Activated T-cell treated with anti-CD3 and anti-CD28 coated beads, Interleukin-2, amount 50 U/mL, for 24 hours (primary cell): ENCODE measurements around the gene ELANE.
"Not testable (repeated sequence)": the region's sequence is repeated elsewhere in the genome, so short reads cannot be mapped to it uniquely, and the experiment has no call there.

Experiments used
- DNase-seq: peaks from one replicate; pipeline ENCODE4 v3.0.0-alpha.2; 2020
- H3K27ac Mint-ChIP-seq: 2 replicates; pipeline ENCODE4 v1.8.0; 2020; ENCODE audit warnings: mild to moderate bottlenecking, mixed read lengths
- H3K27me3 Mint-ChIP-seq: 2 replicates; pipeline ENCODE4 v1.8.0; 2020; ENCODE audit warnings: mixed read lengths
- H3K36me3 Mint-ChIP-seq: 2 replicates; pipeline ENCODE4 v1.8.0; 2020; ENCODE audit warnings: low read depth, mixed read lengths
- H3K4me1 Mint-ChIP-seq: 2 replicates; pipeline ENCODE4 v1.8.0; 2020; ENCODE audit warnings: low read depth, mixed read lengths
- H3K4me3 Mint-ChIP-seq: 2 replicates; pipeline ENCODE4 v1.8.0; 2020; ENCODE audit warnings: mild to moderate bottlenecking, moderate library complexity, mixed read lengths
- H3K9me3 Mint-ChIP-seq: 2 replicates; pipeline ENCODE4 v1.8.0; 2020; ENCODE audit warnings: mixed read lengths

ELANE gene

GRCh38 chr19:871446-872265 is 19.6 kb downstream of the ELANE start:
- Mint-ChIP-seq H3K4me1 (peaks cover 10% of the 10 kb centered on the region), H3K27ac (peak overlapping the region; percentile 44)

GRCh38 chr19:872266-872951 is 20.3 kb downstream of the ELANE start:
- H3K36me3 Mint-ChIP-seq: peaks cover 47% of the 10 kb centered on the region
- H3K27ac Mint-ChIP-seq: peak overlapping the region; percentile 76
- no peaks in the 10 kb centered on the region for H3K9me3 Mint-ChIP-seq
- peak overlapping the region; percentile 42 for H3K4me3 Mint-ChIP-seq
- peak; percentile 80 for DNase-seq
- H3K4me1 Mint-ChIP-seq: peaks cover 10% of the 10 kb centered on the region
- no peaks in the 10 kb centered on the region for H3K27me3 Mint-ChIP-seq

More at GRCh38 chr19:871446-872265, 19.6 kb downstream of the ELANE start:
- Mint-ChIP-seq H3K9me3 (no peaks in the 10 kb centered on the region), H3K27me3 (no peaks in the 10 kb centered on the region), H3K4me3 (no peak overlapping the region), H3K36me3 (peaks cover 45% of the 10 kb centered on the region)
- no peak for DNase-seq

GRCh38 chr19:873084-873483 is 21.0 kb downstream of the ELANE start:
- H3K4me1 Mint-ChIP-seq: peaks cover 10% of the 10 kb centered on the region
- H3K36me3 Mint-ChIP-seq: peaks cover 40% of the 10 kb centered on the region
- H3K4me3 Mint-ChIP-seq: no peak overlapping the region
- no peaks in the 10 kb centered on the region for H3K27me3 Mint-ChIP-seq
- peak; percentile 69 for DNase-seq
- H3K9me3 Mint-ChIP-seq: no peaks in the 10 kb centered on the region
- H3K27ac Mint-ChIP-seq: no peak overlapping the region

- Mint-ChIP-seq H3K4me1 (peaks cover 10% of the 10 kb centered on the region), H3K4me3 (no peak overlapping the region), H3K36me3 (peaks cover 37% of the 10 kb centered on the region), H3K27ac (no peak overlapping the region), H3K27me3 (no peaks in the 10 kb centered on the region), H3K9me3 (no peaks in the 10 kb centered on the region)
- DNase-seq: no peak
These were observed 21.5 kb downstream of the ELANE start for GRCh38 chr19:873561-874041.

- H3K4me1 Mint-ChIP-seq: peaks cover 10% of the 10 kb centered on the region
- DNase-seq: no peak
- H3K27me3 Mint-ChIP-seq: no peaks in the 10 kb centered on the region
- H3K4me3 Mint-ChIP-seq: no peak overlapping the region
- H3K9me3 Mint-ChIP-seq: no peaks in the 10 kb centered on the region
- peak overlapping the region; percentile 33 for H3K27ac Mint-ChIP-seq
- H3K36me3 Mint-ChIP-seq: peaks cover 35% of the 10 kb centered on the region
These were observed 23.3 kb downstream of the ELANE start for GRCh38 chr19:875265-875879.

- peaks cover 40% of the 10 kb centered on the region for H3K36me3 Mint-ChIP-seq
- H3K4me3 Mint-ChIP-seq: no peak overlapping the region
- no peak overlapping the region for H3K27ac Mint-ChIP-seq
- H3K27me3 Mint-ChIP-seq: no peaks in the 10 kb centered on the region
- H3K4me1 Mint-ChIP-seq: peaks cover 10% of the 10 kb centered on the region
- H3K9me3 Mint-ChIP-seq: no peaks in the 10 kb centered on the region
- DNase-seq: no peak
These were observed 24.0 kb downstream of the ELANE start for GRCh38 chr19:876089-876488.

GRCh38 chr19:876780-877314 is 24.7 kb downstream of the ELANE start:
- no peak for DNase-seq
- no peak overlapping the region for H3K27ac Mint-ChIP-seq
- H3K36me3 Mint-ChIP-seq: peaks cover 45% of the 10 kb centered on the region
- no peaks in the 10 kb centered on the region for H3K9me3 Mint-ChIP-seq
- H3K27me3 Mint-ChIP-seq: no peaks in the 10 kb centered on the region
- H3K4me3 Mint-ChIP-seq: no peak overlapping the region
- H3K4me1 Mint-ChIP-seq: peaks cover 8% of the 10 kb centered on the region

- H3K4me1 Mint-ChIP-seq, H3K9me3 Mint-ChIP-seq, H3K27ac Mint-ChIP-seq, DNase-seq, H3K27me3 Mint-ChIP-seq, H3K4me3 Mint-ChIP-seq: not testable (repeated sequence)
- peaks cover 57% of the 10 kb centered on the region for H3K36me3 Mint-ChIP-seq
These were observed 26.0 kb downstream of the ELANE start for GRCh38 chr19:877992-878660.

GRCh38 chr19:878751-879561 is 26.9 kb downstream of the ELANE start:
- not testable (repeated sequence) for H3K27me3 Mint-ChIP-seq, H3K4me1 Mint-ChIP-seq, H3K27ac Mint-ChIP-seq, H3K9me3 Mint-ChIP-seq, DNase-seq, H3K4me3 Mint-ChIP-seq
- H3K36me3 Mint-ChIP-seq: peaks cover 63% of the 10 kb centered on the region

- Mint-ChIP-seq H3K4me1 (no peaks in the 10 kb centered on the region), H3K27ac (no peak overlapping the region), H3K36me3 (peaks cover 64% of the 10 kb centered on the region), H3K27me3 (no peaks in the 10 kb centered on the region), H3K9me3 (no peaks in the 10 kb centered on the region), H3K4me3 (no peak overlapping the region)
- no peak for DNase-seq
These were observed 27.8 kb downstream of the ELANE start for GRCh38 chr19:879711-880438.

GRCh38 chr19:881385-882071 is 29.4 kb downstream of the ELANE start:
- Mint-ChIP-seq H3K4me3 (no peak overlapping the region), H3K27ac (no peak overlapping the region), H3K27me3 (no peaks in the 10 kb centered on the region), H3K36me3 (peaks cover 63% of the 10 kb centered on the region), H3K4me1 (no peaks in the 10 kb centered on the region), H3K9me3 (no peaks in the 10 kb centered on the region)
- DNase-seq: no peak

GRCh38 chr19:882871-883497 is 30.9 kb downstream of the ELANE start:
- Mint-ChIP-seq H3K4me3 (no peak overlapping the region), H3K9me3 (no peaks in the 10 kb centered on the region), H3K27ac (no peak overlapping the region), H3K36me3 (peaks cover 68% of the 10 kb centered on the region), H3K4me1 (no peaks in the 10 kb centered on the region), H3K27me3 (no peaks in the 10 kb centered on the region)
- DNase-seq: no peak
